PFSK-1 (cell line): ENCODE data around the gene GARS1.
A peak's percentile ranks its signal among the peaks of the same experiment; 100 is the strongest.

ENCODE experiments used
- FOXP2 ChIP-seq: optimal IDR thresholded peaks from 2 replicates; pipeline ENCODE3; 2011; ENCODE audit warnings: borderline replicate concordance, control low read depth, inconsistent platforms; ENCODE audit not compliant: insufficient read depth; ENCODE audit errors: extremely low read length, extremely low read depth
- POLR2AphosphoS5 ChIP-seq: IDR thresholded peaks from 2 replicates; pipeline ENCODE4 v1.6.1; 2012; ENCODE audit warnings: low read depth, mild to moderate bottlenecking, control low read depth, low read length, moderate library complexity
- SIN3A ChIP-seq: IDR thresholded peaks from 2 replicates; pipeline ENCODE4 v1.6.1; 2012; ENCODE audit warnings: mild to moderate bottlenecking, low read length, moderate library complexity, borderline replicate concordance; ENCODE audit not compliant: insufficient read depth
- TAF1 ChIP-seq: IDR thresholded peaks from 2 replicates; pipeline ENCODE4 v1.6.1; 2012; ENCODE audit warnings: low read length, control low read depth, borderline replicate concordance; ENCODE audit not compliant: insufficient read depth
- TF ChIP-seq, protein P1 (sequence below), 2 experiments: IDR thresholded peaks; 2 replicates each; pipeline versions ENCODE4 v1.6.1 to v1.8.0; 2011 to 2012; ENCODE audit warnings: low read depth in 2 of 2, low read length in 2 of 2, control low read depth in 1 of 2, inconsistent platforms in 1 of 2, mild to moderate bottlenecking in 1 of 2, moderate library complexity in 1 of 2; ENCODE audit not compliant: insufficient read depth in 1 of 2

Gene GARS1

DNA sequence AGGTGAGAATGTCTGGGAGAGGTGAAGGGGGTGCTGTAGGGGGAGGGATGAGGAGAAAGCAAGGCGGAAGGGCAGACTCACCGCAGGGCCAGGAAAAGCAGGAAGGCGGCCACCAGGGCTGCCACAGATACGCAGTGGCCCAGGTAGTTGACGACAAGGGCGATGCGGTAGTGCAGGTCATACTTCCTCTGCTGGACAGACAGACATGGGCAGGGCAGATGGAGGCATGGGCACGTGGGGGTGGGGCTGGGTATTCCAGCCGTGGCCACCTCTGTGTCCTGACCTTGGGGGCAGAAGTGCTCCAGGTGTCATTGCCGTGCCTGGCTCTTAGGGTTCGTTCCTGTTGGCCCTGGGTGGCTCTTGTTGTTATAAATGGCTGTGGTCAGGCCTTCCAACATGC lies 70.8 kb downstream of the GARS1 start:
- TF ChIP-seq FOXP2, result no peak
- TF ChIP-seq POLR2AphosphoS5, result no peak
- TF ChIP-seq, protein P1, sequence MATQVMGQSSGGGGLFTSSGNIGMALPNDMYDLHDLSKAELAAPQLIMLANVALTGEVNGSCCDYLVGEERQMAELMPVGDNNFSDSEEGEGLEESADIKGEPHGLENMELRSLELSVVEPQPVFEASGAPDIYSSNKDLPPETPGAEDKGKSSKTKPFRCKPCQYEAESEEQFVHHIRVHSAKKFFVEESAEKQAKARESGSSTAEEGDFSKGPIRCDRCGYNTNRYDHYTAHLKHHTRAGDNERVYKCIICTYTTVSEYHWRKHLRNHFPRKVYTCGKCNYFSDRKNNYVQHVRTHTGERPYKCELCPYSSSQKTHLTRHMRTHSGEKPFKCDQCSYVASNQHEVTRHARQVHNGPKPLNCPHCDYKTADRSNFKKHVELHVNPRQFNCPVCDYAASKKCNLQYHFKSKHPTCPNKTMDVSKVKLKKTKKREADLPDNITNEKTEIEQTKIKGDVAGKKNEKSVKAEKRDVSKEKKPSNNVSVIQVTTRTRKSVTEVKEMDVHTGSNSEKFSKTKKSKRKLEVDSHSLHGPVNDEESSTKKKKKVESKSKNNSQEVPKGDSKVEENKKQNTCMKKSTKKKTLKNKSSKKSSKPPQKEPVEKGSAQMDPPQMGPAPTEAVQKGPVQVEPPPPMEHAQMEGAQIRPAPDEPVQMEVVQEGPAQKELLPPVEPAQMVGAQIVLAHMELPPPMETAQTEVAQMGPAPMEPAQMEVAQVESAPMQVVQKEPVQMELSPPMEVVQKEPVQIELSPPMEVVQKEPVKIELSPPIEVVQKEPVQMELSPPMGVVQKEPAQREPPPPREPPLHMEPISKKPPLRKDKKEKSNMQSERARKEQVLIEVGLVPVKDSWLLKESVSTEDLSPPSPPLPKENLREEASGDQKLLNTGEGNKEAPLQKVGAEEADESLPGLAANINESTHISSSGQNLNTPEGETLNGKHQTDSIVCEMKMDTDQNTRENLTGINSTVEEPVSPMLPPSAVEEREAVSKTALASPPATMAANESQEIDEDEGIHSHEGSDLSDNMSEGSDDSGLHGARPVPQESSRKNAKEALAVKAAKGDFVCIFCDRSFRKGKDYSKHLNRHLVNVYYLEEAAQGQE (IDR thresholded peaks at IDR 0.05; ENCODE audit: insufficient read depth in 1 of 2, low read depth in 2 of 2, low read length in 2 of 2), result no peak
- TF ChIP-seq TAF1, result no peak
- TF ChIP-seq SIN3A, result no peak

DNA sequence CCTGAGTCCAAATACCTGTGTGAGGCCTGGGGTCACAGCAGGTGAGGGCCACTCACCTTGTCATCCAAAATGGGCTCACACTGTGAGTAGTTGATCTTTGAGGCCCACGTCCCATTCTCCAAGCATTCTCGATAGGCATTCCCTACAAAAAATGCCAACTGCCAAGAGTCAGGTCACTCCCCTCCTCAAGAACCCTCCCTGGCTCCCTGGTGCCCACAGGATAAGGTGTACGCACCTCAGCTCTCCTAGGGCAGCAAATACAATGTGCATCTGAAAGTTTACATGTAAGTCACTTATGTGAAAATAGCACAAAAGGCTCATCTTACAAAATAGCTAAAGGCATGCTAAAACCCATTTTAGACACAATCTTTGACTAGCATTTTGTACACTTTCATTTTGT lies 72.5 kb downstream of the GARS1 start:
- TF ChIP-seq, protein P1 (IDR thresholded peaks at IDR 0.05; ENCODE audit: insufficient read depth in 1 of 2, low read depth in 2 of 2, low read length in 2 of 2), result no peak
- TF ChIP-seq POLR2AphosphoS5 (no peak), SIN3A (no peak), TAF1 (no peak), FOXP2 (no peak)

DNA sequence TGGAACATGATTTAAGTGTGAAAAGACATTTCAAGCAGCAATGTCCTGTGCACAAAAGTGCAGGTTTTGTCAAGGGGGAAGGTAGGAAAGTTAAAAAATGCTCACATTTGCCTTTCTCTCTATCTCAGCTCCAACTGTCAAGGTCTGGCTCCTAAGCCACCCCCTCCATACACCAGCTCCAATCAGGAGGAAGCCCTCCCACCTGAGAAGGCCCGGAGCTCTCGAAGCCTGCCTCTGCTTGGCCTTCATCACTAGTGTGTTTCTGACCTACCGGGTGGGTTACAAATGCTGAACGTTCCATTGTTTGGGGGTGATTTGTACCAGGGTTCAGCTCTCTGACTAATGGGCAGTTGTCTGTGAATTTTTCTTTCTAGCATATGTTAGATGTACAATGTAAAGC lies 73.4 kb downstream of the GARS1 start:
- no peak for TF ChIP-seq SIN3A
- TF ChIP-seq, protein P1 (IDR thresholded peaks at IDR 0.05; ENCODE audit: insufficient read depth in 1 of 2, low read depth in 2 of 2, low read length in 2 of 2), result no peak
- no peak for TF ChIP-seq TAF1
- TF ChIP-seq POLR2AphosphoS5, result no peak
- TF ChIP-seq FOXP2, result no peak

DNA sequence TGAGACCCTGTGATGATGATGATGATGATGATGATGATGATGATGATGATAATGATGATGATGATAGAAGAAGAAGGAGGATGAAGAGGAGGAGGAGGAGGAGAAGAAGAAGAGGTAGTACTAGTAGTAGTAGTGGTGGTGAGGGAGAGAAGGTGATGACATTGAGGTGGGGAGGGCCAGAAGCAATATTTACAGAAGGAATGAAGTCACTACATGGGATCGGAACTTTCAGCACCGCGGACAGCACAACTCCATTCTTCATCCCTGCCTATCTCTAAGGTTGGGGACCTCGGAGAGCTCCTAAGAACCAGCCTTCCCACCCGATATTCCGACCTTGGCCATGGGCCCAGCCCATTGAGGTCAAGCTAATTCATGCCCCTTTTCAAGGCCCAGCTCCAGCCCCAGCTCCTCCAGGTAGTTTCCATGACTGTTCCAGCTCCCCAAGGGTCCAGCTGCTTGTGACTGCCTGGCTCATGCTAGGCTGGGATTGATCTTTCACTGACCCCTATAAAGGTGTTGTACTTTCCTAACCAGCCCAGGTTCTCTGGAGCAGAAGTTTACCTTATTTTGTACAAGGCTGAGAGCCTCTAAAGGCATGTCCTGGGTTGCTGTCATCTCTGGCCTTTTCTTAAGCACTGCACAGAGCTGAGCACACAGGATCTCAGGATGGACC lies 77.3 kb downstream of the GARS1 start:
- no peak for TF ChIP-seq POLR2AphosphoS5
- TF ChIP-seq, protein P1 (IDR thresholded peaks at IDR 0.05; ENCODE audit: insufficient read depth in 1 of 2, low read depth in 2 of 2, low read length in 2 of 2), result peak; percentile 97 to 99
- peak; percentile 85; the same call in 1 of the 2 replicates for TF ChIP-seq SIN3A

DNA sequence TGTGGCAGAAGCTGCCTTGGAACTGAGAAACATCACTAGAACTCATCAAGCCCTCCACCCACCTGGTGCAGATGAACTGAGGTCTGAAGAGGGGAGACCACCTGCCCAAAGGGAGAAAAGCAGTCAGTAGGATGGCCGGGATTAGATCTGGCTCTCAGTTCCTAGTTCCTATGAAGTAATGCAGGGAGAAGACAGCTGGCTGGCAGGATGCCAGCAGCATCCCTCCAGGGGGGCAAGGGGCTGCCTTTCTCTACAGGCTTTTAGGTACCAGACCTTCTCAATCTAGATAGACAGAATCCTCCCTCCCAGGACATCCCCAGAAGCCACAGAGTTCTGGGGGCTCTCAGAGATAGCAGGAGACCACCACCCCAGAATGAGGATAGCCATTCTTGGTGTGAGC lies 79.7 kb downstream of the GARS1 start:
- TF ChIP-seq, protein P1 (IDR thresholded peaks at IDR 0.05; ENCODE audit: insufficient read depth in 1 of 2, low read depth in 2 of 2, low read length in 2 of 2), result no peak
- TF ChIP-seq SIN3A, result no peak
- TF ChIP-seq POLR2AphosphoS5, result no peak
- TF ChIP-seq FOXP2, result no peak
